ENCODE results near the gene NACC2.
"Not testable (repeated sequence)": the region's sequence is repeated elsewhere in the genome, so short reads cannot be mapped to it uniquely, and the experiment has no call there.

NACC2 gene

GRCh38 chr9:136043441-136043991, 51.6 kb downstream of the NACC2 start:
- DNase-seq = no peak

- DNase-seq = no peak
These were observed 52.5 kb downstream of the NACC2 start for GRCh38 chr9:136042541-136042940.

- DNase-seq = not testable (repeated sequence)
These were observed 54.2 kb downstream of the NACC2 start for GRCh38 chr9:136040848-136041247.

GRCh38 chr9:136039488-136039887, 55.6 kb downstream of the NACC2 start:
- DNase-seq = no peak

GRCh38 chr9:136036848-136037247, 58.2 kb downstream of the NACC2 start:
- DNase-seq = no peak

- DNase-seq = no peak
These were observed 59.0 kb downstream of the NACC2 start for GRCh38 chr9:136036050-136036449.

- no peak for DNase-seq
These were observed 63.1 kb downstream of the NACC2 start for GRCh38 chr9:136031741-136032730.

GRCh38 chr9:136031094-136031493, 64.0 kb downstream of the NACC2 start:
- DNase-seq = no peak

GRCh38 chr9:136029556-136029955, 65.5 kb downstream of the NACC2 start:
- no peak for DNase-seq

- DNase-seq = no peak
These were observed 66.2 kb downstream of the NACC2 start for GRCh38 chr9:136028760-136029470.

GRCh38 chr9:136026943-136027289, 68.2 kb downstream of the NACC2 start:
- DNase-seq = not testable (repeated sequence)

- no peak for DNase-seq
These were observed 68.7 kb downstream of the NACC2 start for GRCh38 chr9:136026266-136026942.

- no peak for DNase-seq
These were observed 69.6 kb downstream of the NACC2 start for GRCh38 chr9:136025481-136025880.

- no peak for DNase-seq
These were observed 70.3 kb downstream of the NACC2 start for GRCh38 chr9:136024696-136025316.

GRCh38 chr9:136024286-136024685, 70.8 kb downstream of the NACC2 start:
- DNase-seq = no peak

- no peak for DNase-seq
These were observed 71.5 kb downstream of the NACC2 start for GRCh38 chr9:136023410-136024225.

- DNase-seq = no peak
These were observed 72.2 kb downstream of the NACC2 start for GRCh38 chr9:136022731-136023409.

GRCh38 chr9:136021872-136022681, 73.0 kb downstream of the NACC2 start:
- DNase-seq = no peak

- no peak for DNase-seq
These were observed 73.8 kb downstream of the NACC2 start for GRCh38 chr9:136021171-136021871.

GRCh38 chr9:136020671-136021070, 74.4 kb downstream of the NACC2 start:
- DNase-seq = no peak
